Measurements from ENCODE around the gene CEP104. TPM values are rescaled to one million over a fixed set of nuclear protein-coding genes. Genes with fewer than 3 reads are reported as not detected.

The CEP104 gene
- total and polyA plus RNA-seq, 2 donors (not counting 1 experiment from before 2014, with no cell fraction given) = 27.7 to 71.8 TPM

GRCh38 chr1:3790500-3790923 lies 66.5 kb downstream of the CEP104 start:
- H3K79me2 ChIP-seq (ENCODE audit: control insufficient read depth, insufficient read depth, low read length) = peaks cover 75% of the 10 kb centered on the region
- H3K4me3 Mint-ChIP-seq = no peak overlapping the region

More at GRCh38 chr1:3790500-3790923, 66.5 kb downstream of the CEP104 start:
- CTCF ChIA-PET = interaction anchor here (1.4 kb wide), 1 partner anchor 11 kb away, joined by 3 read pairs; no protein-coding TSS in a partner anchor
- no peak for TF ChIP-seq EZH2 (IDR thresholded peaks at IDR 0.05; ENCODE audit: borderline replicate concordance, insufficient read depth, low read depth, low read length, poor library complexity, severe bottlenecking)
- no peak for TF ChIP-seq CTCF (IDR thresholded peaks at IDR 0.05)
- DNase-seq (no peak), ATAC-seq (ENCODE audit: low read depth) (no peak)
- no peak overlapping the region for H2AFZ ChIP-seq (ENCODE audit: insufficient read depth, low read depth, low read length, poor library complexity, severe bottlenecking)
- POLR2A ChIA-PET = no interaction called here
- 98% methylated on average over 12 of the region's 12 CpGs for WGBS (ENCODE audit: insufficient coverage)
- H3K4me1 Mint-ChIP-seq = peaks cover 29% of the 10 kb centered on the region
- H3K27me3 Mint-ChIP-seq = no peaks in the 10 kb centered on the region
- no peak overlapping the region for H3K27ac ChIP-seq (ENCODE audit: low read length in 2 of 2)
- H3K9ac ChIP-seq (ENCODE audit: low read length) = no peak overlapping the region
- peaks cover 7 to 20% of the 10 kb centered on the region in 2 donors for H3K4me1 ChIP-seq (ENCODE audit: control insufficient read depth in 2 of 2, insufficient read depth in 2 of 2, low read length in 2 of 2)
- no peaks in the 10 kb centered on the region for H3K9me3 Mint-ChIP-seq (ENCODE audit: insufficient read depth)
- H4K20me1 ChIP-seq (ENCODE audit: control insufficient read depth, insufficient read depth, low read length, poor library complexity, severe bottlenecking) = peaks cover 91% of the 10 kb centered on the region
- intact Hi-C loops (cut with micrococcal nuclease) = no loop called here
- H3K4me3 ChIP-seq (ENCODE audit: control extremely low read depth in 1 of 5, extremely low read depth in 1 of 5, insufficient read depth in 1 of 5, low read depth in 2 of 5, low read length in 4 of 5) = no peak overlapping the region
- H3K27me3 ChIP-seq (replicated peaks in 1 of 4; ENCODE audit: control extremely low read depth in 1 of 4, control insufficient read depth in 3 of 4, insufficient read depth in 4 of 4, low read length in 3 of 4) = no peaks in the 10 kb centered on the region
- peaks cover 0 to 41% of the 10 kb centered on the region in 2 experiments for H3K36me3 ChIP-seq (replicated peaks in 1 of 2; ENCODE audit: control extremely low read depth in 1 of 2, control insufficient read depth in 1 of 2, extremely low read depth in 1 of 2, insufficient read depth in 2 of 2, low read length in 1 of 2)
- H3K27ac Mint-ChIP-seq = no peak overlapping the region
- H3K9me3 ChIP-seq (ENCODE audit: control extremely low read depth in 1 of 3, control insufficient read depth in 2 of 3, insufficient read depth in 1 of 3, low read length in 2 of 3) = no peaks in the 10 kb centered on the region
- no peak overlapping the region for H3K4me2 ChIP-seq (replicated peaks; ENCODE audit: low read depth, low read length, poor library complexity, severe bottlenecking)
